GM19035 (cell line): ENCODE results near the gene ARHGEF18.
"Not testable (repeated sequence)": the region's sequence is repeated elsewhere in the genome, so short reads cannot be mapped to it uniquely, and the experiment has no call there.

Source experiments
- ATAC-seq: cut with Tn5 transposase; IDR thresholded peaks from one replicate; pipeline ENCODE4 v1.9.1; 2021; ENCODE audit not compliant: unreplicated experiment

The ARHGEF18 gene

DNA sequence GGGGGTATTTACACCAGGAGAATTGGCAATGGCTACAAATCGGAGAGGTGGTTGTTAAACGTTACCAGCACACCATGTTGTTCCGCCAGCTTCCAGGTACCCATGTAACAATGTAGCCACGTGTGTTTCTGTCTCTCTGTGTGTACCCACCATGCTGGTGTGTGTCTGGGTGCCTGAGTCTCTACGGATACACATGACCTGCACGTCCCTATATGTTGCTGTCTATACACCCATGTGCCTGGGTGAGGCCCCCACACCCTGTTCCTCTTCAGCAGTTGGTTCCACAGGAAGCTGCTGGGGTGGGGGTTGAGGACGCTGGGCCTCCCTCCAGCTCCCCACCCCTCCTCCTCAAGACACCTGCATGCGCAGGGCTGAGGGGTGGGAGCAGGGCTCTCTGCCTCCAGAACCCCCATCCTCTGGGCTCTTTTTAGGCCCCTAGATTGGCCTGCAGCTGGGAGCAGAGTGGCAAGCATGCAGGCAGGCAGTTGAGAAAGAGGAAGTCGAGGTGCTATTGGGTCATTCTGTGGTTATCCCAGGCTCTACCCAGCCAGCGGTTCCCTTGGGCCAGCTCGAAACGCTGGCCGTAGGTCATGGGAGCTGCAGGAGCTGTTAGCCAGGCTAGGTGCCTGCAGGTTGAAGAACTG is at the start of gene ARHGEF18:
TSS of gene ARHGEF18 (plus strand) at position 351 of the 644 bp plus-strand sequence. CDS start 13,954 bp downstream, outside the sequence.
- no peak for ATAC-seq

- no peak for ATAC-seq
Measured at GRCh38 chr19:7301525-7301924, 47.2 kb upstream of the ARHGEF18 start.

DNA sequence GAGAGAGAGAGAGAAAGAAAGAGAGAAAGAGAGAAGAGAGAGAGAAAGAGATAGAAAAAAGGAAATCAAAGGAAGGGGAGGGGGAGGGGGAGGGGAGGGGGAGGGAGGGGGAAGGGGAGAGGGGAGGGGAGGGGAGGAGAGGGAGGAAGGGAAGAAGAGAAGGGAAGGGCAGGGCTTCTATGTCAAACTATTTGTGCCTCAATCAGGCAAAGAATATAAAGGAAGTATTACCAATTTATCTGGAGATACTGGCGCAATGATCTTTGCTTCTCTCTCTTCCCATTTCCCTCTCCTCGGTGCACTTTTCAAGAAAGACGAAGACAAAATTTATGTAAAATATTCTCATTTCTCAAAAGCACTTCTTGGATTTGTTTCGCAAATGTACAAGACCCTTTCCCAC is 45.3 kb upstream of the ARHGEF18 start:
- ATAC-seq: no peak

DNA sequence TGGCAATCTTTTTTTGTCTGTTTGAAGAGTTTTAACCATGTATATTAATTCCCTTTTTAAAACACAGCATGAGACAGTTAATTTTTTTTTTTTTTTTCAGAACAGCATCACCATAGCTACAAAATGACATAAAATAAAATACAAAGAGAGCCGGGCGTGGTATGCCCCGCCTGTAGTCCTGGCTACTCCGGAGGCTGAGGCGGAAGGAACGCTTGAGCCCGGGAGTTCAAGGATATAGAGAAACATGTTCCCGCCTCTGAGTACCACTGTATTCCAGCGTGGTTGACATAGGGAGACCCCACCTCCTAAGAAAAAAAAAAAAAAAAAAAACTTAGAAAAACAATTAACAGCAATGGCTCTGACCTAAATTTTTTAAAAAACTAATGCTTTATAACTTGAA is 44.5 kb upstream of the ARHGEF18 start:
- ATAC-seq: no peak

DNA sequence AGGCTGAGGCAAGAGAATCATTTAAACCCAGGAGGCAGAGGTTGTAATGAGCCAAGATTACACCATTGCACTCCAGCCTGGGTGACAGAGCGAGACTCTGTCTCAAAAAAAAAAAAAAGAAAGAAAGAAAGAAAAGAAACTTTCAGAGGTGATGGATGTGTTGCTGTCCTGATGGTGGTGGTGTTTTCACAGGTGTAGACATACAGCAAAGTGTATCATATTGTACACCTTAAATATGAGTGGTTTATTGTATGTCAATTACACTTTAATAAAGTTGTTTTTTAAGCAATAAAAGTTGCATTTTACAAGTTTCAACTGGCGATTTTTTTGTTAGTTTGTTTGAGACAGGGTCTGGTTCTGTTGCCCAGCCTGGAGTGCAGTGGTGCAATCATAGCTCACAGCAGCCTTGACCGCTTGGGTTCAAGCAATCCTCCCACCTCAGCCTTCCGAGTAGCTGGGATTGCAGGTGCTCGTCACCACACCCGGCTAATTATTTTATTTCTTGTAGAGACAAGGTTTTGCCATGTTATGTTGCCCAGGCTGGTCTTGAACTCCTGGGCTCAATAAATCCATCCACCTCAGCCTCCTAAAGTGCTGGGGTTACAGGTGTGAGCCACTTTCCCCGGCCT is 41.0 kb upstream of the ARHGEF18 start:
- no peak for ATAC-seq

DNA sequence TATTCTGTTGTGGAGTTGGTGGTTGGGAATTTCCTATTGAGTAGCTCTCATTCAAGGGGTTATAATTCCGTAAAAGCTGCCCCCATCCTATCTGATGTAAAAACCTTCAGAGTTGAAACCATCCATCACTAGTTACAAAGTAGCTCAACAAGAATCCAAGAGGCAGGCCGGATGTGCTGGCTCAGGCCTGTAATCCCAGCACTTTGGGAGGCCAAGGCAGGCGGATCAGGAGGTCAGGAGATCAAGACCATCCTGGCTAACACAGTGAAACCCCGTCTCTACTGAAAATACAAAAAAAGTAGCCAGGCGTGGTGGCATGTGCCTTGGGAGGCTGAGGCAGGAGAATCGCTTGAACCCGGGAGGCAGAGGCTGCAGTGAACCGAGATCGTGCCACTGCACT is 40.4 kb upstream of the ARHGEF18 start:
- not testable (repeated sequence) for ATAC-seq

- no peak for ATAC-seq
Measured at GRCh38 chr19:7311911-7312310, 36.8 kb upstream of the ARHGEF18 start.

GRCh38 chr19:7312816-7313215 is 35.9 kb upstream of the ARHGEF18 start:
- ATAC-seq: no peak

- ATAC-seq: no peak
Measured at GRCh38 chr19:7318176-7318575, 30.6 kb upstream of the ARHGEF18 start.

GRCh38 chr19:7326105-7326877 is 22.4 kb upstream of the ARHGEF18 start:
- no peak for ATAC-seq

DNA sequence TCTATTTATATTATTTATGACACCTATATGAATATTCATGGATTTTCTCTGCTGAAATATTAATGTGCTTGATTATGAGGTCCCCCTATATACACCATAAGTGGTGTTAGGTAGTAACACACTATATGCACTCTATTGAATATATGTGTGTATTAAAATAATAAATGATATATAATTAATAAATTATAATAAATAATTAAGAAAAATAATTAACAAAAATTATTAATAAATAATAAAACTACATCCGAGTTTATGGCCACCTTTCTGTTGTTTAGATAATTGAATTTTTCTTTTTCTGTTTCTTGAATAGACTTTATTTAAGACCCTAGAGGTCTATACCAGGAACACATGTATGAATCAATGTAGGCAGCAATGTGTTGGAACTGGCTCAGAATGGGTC is 20.9 kb upstream of the ARHGEF18 start:
- no peak for ATAC-seq

GRCh38 chr19:7328647-7329046 is 20.1 kb upstream of the ARHGEF18 start:
- no peak for ATAC-seq

GRCh38 chr19:7331446-7331845 is 17.3 kb upstream of the ARHGEF18 start:
- ATAC-seq: no peak

- ATAC-seq: no peak
Measured at GRCh38 chr19:7333198-7334118, 15.3 kb upstream of the ARHGEF18 start.

DNA sequence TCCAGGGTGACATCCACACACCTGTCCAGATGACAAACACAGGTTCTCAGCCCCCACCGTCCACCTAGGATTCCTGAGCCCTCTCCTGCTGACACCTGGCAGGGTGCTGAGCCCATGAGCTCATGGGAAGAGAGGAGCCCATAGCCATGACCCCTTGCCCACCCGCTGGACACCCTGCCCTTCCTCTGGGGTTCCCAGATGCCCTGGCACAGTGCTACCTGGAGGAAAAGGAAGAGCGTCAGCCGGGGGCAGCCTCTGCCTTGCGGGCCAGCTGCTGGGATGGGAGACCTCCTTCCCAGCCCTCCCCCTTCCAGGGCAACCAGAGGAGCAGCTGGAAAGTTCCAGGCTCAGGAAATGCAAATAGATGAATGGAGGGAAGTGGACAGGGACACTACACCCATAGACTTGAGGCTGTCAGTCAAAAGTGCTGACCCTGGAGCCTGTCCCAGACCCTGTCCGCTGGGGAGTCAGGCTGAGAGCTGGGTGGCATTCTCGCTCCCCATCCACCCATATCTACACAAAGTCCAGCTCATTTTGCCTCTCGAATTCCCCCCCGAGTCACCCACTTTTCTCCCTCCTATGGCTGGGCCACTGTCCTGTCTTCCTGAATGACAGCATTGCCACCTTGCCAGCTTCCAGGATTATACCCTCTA is 12.3 kb upstream of the ARHGEF18 start:
- ATAC-seq: no peak

DNA sequence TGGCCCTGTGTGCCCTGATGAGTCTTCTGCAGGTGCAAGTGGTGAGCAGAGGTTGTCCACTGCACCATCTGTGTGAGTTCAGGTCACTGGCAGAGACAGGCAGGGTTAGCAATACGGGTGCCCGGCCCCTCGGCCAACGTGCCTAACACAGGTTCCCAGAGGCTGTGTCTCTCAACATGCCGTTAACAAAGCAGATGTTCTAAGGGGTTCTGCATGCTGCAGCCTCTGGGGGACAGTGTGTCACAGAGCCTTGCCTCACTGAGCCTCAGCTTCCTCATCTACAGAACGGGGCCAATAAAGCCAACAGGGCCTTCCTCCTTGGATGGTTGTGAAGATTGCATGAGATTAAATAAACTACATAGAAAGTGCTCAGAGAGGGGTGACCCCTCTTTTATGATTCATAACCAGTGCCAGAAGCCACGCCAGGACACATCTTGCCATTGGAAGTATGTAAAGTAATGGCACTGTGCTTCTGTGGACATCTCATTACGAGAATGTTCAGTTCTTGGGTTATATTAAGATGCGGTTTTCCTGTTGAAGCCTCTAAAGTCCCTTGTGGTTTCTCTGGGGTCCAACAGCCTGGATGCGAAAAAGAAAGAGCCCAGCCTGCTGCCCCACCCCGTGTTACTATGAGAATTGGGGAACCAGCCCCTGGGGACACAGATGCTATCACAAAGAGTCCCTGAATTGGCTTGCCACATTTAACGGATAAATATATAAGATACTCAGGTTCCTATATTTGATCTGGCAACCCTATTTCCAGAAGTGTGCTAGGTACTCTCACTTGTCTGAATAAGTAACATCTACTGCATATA is 11.2 kb upstream of the ARHGEF18 start:
- peak; percentile 76 for ATAC-seq

- no peak for ATAC-seq
Measured at GRCh38 chr19:7340959-7341837, 7.5 kb upstream of the ARHGEF18 start.

DNA sequence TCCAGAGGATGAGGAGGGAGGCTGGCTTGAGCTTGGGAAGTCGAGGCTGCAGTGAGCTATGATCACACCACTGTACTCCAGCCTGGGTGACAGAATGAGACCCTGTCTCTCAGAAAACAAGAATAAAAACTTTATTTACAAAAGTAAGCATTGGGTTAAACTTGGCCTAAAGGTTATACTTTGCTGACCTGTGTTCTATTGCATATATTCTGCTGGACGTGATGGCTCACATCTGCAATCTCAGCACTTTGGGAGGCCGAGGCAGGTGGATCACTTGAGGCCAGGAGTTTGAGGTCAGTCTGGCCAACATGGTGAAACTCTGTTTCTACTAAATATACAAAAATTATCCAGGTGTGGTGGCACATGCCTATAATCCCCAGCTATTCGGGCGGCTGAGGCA is 6.6 kb upstream of the ARHGEF18 start:
- no peak for ATAC-seq

GRCh38 chr19:7346488-7346971 is 2.2 kb upstream of the ARHGEF18 start:
- no peak for ATAC-seq
